GM19324 (cell line): ENCODE results near the gene SLC6A4.

ENCODE experiments used
- ATAC-seq: cut with Tn5 transposase; IDR thresholded peaks from one replicate; pipeline ENCODE4 v1.9.1; 2021; ENCODE audit warnings: mild to moderate bottlenecking, moderate library complexity; ENCODE audit not compliant: unreplicated experiment, low FRiP score

The SLC6A4 gene

DNA sequence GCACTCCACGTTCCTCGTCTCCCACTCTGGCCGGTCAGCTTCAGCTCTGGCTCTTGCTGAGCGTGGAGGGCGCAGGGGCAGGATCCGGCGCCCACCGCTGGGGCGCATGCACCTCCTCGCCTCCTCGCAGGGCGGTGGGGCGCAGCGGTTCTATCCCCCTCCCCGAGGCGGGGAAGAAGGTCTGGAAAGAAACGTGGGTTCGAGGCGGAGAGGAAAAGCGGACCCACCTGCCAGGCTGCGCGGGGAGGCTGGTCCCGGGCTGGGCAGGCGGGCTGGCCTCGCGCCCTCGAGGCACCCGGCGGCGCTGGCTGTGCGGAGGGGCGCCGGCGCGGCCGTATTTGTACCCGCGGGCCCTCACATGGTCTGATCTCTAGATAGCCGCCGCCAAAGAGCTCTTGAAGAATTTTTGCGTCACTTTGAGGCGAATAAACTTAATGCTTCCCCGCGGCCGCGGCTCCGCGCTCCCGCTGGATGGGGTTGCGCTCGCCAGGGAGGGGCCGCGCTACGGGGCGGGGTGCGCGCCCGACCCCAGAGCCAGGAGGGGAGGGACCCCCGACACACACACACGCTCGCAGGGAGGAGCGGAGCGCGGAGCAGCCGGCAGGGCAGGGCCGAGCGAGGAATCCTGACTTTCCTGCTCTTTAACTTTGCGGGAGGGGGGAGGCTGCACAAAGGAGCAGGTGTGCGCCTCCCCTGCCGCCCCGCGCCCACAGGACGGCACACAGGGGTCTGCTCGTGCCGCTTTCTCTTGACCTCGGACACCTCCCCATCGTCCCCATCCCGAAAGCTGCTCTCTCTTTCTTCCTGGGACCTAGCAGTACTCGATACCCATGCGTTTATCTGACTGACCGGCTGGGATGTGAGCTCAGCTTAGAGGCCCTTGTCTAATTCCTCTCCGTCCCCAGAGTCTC is at the start of gene SLC6A4:
Gene SLC6A4, minus strand, starts transcription at position 312 of the 911 bp plus-strand sequence. CDS start 13,739 bp downstream, outside the sequence.
- no peak for ATAC-seq

DNA sequence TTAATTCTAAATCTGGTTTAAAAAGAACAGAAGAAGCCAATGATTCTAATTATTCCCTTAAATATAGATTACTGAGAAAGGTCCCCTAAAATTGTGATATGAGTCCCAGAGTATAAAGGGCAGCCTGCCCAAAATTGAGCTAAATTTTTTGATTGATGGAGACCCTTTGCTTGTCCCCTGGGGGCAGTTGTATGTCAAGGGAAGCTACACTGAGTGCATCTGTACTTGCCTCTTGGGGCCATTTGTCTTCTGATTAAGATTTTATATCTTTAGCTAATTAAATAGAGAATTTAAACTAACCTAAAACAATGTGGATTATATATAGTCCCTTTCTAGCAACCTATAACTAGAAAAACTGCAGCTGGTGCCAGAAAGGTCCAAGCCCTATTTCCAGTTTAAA is 43.7 kb upstream of the SLC6A4 start:
- ATAC-seq: no peak

DNA sequence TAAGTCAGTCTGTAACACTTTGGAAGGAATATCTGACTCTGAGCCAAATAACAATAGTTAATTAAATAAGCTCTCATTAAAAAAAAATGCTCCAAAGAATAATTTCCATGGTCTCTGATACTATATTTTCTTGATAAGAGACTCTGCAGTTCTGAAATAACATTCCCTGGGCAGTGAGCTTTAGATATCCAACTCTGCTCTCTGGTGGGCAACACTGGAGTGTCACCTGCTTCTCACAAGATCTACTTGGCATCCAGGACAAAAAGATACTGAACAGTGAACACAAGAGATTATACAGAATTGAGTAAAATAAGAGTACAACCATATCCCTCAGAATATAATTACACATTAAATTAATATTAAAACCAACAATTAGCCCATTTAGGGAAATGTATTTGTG is 42.5 kb upstream of the SLC6A4 start:
- ATAC-seq: no peak

DNA sequence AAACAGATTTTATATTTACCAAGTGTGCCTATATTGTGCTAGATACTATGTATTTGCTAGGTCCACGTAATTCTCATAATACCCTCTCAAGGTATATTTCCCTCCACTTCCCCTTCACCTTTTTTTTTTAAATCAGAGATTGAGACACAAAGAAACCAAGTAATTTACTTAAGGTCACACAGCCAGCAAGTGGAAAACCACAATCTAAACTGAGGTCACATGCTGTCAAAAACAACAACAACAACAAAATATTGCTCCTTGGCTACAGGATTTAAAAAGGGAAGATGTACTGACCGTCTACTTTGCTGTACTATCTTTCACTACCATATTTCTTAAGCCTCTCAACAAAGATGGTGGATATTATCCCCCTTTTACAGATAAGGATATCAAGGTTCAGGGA is 40.4 kb upstream of the SLC6A4 start:
- no peak for ATAC-seq

DNA sequence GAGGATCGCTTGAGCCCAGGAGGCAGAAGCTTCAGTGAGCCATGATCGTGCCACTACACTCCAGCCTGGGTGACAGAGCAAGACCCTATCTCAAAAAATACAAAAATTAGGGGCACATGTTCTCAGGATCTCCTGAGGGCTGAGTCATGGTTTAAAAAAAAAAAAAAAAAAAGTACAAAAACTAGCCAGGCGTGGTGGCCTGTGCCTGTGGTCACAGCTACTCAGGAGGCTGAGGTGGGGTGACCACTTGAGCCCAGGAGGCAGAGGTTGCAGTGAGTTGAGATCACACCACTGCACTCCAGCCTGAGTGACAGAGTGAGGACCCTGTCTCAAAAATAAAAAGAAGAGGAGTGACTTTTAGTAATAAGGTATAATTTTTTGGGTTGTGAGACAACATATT is 39.4 kb upstream of the SLC6A4 start:
- no peak for ATAC-seq

DNA sequence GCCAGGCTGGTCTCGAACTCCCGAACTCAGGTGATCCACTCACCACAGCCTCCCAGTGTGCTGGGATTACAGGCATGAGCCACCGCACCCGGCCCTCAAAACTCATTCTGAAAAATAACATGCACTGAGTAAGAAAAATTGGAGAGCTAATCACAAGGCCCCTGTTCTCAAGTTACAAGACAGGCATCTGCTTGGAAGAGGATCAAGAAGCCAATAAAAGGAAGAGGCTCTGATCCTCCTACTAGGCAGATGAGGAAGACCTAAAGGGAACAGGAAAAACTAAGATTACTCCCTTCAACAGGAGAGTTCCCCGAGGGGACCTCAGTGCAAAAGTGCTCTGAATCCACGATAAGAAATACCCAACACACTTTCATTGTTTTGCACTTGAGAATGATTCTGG is 37.9 kb upstream of the SLC6A4 start:
- ATAC-seq: no peak

DNA sequence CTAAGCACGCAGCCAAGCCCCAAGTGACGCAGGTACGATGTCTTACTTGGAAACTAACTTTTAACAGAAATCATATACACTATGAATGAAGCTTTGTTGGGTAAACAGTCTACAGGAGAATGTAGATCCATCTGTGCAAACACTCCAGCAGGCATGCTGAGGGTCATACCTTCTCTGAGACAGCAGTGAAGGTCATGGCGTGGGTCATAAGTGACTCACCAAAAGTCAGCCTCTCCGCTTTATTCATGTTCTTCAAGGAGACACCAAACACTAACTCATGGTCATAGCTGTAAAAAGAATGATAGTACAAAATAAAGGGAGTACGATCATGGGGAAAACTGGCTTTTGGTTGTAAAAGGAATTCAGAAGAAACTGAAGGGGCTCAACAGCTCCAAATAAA is 35.6 kb upstream of the SLC6A4 start:
- no peak for ATAC-seq

DNA sequence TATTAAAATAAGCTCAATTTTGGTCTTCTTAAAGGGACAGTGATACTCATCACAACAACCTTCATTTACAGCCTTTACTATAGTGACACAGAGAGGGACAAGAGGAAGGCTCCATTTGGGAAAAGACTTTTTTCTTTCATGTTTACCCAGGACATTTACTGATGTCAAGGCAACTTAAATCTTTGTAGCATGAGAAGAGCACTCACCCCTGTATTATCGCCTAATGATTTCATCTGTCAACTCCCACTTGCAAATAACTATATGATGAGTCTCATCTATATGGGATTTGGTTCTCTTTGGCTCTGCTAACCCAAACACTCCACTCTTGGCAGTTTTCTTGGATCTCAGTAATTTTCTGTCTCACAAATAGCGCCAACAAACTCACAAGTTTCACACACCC is 32.1 kb upstream of the SLC6A4 start:
- no peak for ATAC-seq

DNA sequence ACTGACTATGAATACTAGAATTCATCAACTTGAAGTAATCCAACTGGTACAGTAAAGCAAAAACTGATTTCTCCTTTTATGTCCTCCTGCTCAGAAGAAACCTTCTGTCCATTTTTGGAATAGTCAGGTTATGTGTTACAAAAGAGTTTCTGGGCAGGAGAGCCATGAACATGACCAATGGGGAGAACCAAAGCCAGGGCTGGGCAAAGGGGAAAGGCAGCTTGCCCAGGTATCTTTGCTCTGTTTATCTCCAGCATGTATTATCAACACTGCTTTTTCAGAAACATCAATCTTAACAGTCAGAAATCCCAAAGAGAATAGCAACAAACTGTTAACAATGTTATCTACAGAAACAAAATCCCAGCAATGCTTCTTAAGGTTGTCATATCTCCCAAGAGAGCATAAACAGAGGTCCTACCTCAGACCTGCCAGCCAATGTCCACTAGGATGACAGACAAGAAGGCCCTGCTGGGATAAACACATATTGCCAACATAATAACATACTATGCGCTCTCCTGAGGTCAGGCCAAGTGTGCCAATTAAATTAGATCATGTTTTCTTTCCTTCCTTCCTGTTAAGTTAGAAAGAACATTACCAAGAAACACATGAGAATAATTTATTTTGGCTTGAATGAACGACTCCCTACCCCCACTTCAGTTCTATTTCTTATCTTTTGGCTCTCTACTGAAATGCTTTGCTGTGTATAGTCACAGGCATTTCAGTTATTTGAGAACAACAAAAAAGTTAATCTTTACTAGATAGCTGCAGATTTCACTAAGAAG is 28.2 kb upstream of the SLC6A4 start:
- no peak for ATAC-seq

DNA sequence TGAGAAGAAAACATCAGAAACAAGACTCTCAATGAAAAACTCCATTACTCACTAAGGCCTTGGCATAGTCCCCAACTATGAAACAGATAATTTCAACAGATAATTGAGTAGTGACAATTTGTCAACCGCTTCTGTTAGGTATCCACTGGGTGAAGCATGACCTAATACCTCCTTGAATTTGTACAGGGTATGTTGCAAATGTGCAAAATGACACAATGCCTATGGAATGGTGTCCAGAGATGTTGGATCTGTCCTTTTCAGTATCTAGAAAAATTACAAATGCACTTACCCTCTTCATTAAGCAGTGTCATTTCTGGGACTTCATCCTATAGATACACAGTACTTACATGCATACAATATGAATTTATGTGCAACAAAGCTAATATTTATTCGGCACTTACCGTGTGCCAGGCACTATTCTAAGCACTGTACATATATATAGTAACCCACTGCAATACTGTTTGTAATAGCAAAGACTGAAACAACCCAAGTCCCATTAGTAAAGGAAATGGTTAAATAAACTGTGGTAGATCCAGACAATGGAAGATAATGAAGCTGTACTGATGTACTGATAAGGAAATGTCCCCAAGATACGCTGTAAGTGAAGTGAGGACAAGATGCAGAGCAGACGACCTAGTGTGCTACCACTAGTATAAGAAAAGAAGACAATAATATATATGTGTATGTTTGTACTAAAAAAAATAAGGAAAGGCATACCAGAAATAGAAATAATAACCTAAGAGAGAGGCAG is 21.4 kb upstream of the SLC6A4 start:
- no peak for ATAC-seq

DNA sequence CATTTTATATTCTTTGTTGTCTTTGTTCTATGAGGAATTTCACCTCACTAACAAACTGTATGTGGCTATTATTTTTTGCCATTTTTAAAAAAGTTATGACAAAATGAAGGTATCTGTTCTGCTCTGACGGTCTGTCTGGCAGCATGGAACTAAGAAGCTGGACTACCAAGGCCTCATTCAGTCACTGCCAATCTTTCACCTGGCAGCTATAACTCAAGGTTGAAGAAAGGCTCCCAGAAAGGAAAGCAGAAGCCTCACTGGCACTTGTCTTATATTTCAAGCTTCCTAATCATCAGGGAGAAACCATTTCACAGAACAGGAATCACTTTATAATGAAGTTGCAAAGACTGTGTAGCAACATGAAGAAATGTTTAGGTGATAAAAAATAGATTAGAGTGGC is 18.7 kb upstream of the SLC6A4 start:
- no peak for ATAC-seq

DNA sequence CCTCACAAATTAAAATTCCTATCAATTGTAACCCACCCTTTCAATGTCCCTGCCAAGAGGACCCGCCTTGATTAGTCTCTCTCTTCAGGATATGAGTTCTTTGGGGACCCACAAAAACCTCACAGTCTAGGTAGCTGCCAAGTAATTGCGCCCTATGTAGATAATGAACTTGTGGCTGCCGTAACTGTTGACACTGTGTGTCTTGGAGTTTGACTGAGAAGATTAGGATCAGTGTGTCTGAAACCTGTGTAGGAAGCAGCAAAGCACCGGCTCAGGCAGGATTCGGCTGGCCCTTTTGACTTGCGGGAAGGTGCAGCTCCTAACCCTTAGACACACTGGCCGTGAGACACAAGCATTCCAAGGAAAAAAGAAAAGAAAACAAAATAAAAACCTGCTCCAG is 17.8 kb upstream of the SLC6A4 start:
- no peak for ATAC-seq

DNA sequence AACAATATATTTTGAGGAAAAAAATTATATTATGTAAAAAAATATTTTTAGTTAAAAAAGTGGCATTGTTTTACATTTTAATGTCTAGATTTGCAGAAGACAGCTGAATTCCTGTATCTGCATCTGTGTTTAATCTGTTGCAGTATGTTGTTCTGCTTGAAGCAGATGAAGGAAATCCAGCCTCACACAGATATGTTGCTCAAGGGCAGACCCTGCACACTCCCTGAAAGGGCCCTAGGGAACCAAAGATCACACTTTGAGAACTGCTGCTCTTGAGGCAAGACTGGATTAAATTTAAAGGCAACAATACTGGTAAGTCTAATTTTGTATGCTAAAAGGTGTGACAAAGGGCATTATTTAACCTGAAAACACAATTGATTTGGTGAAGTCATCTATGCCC is 16.4 kb upstream of the SLC6A4 start:
- ATAC-seq: no peak

DNA sequence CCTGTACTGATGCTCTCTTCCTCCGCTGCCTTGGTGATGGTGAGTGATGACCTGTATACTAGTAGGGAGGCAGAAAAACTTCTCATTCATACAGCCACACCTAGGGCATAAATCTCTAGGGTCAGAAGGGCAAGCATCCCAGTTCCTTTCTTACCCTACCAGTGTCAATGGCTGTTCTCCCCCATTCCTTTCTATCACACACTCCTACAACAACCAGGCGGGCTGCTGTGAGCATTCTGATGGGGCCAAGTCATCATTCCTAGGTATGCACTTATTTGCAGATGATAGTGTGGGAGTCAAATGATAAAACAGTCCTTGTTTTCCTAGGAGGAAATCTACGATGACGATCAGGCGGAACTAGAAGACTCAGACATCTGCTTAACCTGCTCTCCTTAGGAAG is 14.0 kb upstream of the SLC6A4 start:
- ATAC-seq: no peak

DNA sequence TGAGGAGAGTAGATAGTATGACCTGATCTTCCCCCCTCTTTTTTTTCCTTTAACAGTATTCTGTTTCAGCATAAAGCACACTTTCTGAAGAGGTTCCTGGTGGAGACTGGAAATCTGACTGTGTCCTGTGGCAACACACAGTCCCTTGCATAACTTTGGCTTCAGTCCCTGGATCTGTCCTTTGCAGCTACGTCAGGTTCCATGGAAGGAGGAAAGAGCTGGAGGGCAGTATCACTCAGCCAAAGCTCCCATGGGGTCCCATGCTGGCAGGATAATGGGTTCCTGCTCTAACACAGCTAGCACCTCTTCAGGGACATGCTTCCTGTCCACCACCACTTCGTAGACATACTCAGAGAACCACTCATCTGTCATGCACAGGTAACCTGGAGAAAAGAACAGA is 13.3 kb upstream of the SLC6A4 start:
- no peak for ATAC-seq

DNA sequence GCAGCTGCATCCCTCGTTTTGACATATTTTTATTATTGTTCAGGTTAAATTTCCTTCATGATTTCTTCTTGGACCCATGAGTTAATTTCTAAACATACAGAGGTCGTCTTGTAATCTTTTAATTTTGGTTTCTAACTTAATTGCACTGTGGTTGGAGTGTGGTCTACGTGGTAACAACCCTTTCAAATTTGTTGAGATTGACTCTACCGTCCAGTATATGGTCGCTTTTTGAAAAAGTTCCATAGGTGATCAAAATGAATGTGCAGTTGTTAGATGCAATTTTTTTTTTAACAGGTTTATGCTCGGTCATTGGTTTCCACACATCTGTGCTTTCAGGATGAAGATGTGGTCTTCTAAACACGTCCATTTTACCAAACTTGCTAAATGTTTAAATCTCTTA is 11.0 kb upstream of the SLC6A4 start:
- ATAC-seq: no peak

DNA sequence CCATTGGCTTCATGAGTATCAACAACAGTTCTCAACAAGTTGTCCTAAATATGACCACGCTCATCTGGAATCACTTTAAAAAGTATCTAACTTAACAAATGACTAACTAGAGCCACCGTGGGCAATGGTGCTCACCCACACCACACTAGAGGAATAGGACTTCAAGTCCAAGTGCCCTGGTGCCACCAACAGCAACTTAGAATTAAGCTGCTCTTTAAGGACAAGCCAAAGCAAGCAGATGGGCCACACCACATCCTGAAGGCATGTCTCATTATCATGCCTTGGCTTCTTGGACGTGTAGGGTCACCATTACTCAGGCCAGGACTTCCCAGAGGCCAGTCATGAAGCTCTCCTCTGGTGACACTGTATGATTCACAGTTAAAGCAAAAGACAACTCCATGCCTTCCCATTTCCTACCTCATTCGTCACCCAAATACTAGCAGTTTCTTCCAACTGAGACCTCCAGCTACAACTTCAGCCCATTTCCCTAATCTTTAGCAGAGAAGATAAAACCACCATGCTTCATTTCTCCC is 9.4 kb upstream of the SLC6A4 start:
- ATAC-seq: no peak

DNA sequence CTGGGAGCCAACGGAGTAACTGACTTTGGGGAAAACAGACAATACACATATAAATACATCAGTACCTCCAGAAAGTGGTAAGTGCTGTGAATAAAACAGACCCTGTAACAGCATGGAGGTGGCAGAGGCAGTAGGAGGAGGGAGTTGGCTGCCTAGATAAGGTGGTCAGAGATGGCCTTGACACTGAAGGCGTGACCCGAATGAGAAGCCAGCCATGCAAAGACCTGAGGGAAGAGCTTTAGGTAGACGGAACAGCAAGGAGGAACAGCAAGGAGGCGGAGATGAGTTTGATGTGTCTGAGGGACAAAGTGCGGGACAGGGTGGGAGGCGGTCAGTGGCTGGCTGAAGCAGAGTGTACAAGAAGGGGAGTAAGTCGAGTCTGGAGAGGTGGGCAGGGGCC is 8.1 kb upstream of the SLC6A4 start:
- ATAC-seq: no peak

DNA sequence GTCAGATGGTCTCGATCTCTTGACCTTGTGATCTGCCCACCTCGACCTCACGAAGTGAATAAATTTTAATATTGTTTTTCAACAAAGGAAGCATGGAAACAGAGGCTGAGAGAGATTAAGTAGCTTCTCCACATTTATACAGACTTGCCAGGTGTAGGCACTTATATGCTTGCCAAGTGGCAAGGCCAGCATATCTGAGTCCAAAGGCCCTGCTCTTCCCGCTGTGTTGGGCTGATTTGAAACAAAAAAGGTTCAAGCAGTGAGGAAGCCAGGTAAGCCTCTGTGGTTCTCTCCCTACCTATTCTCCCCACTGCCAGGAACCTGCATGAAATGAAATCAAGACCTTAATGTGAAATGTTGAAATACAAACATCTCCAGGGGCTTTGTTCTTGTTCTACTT is 7.5 kb upstream of the SLC6A4 start:
- no peak for ATAC-seq

DNA sequence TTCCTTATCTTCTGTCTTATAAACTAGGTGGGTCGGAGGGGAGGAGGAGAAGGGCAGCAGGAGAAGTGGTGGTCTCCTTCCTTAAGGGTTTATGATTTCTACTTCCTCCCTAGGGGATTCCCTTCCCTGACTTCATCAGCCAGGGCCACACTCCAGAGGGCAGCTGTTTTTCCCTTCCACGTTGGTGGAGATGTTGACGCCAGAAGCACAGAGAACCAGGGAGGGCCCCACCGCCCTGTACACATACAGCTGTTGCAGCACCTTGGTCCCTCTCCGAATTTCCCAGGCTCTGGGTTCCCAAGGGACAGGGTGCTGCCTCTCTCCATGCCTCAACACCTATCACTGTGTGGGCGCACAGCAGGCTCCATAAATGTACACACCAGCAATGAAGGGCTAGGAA is 5.6 kb upstream of the SLC6A4 start:
- ATAC-seq: no peak

DNA sequence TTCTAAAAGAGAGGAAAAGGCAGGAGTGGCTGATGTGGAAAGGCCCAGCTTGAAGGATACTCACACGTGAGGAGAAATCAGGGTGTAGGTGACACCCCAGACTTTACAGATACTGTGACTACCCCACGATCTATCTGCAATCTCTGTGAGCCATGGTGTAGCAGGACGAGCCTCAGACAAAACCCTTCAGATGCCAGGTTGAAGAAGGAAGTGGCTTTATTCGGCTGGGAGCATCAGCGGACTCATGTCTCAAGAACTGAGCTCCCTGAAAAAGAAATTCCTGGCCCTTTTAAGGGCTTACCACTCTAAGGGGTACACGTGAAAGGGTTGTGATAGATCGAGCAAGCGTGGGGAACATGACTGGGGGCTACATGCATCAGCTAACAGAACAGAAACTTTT is 4.7 kb upstream of the SLC6A4 start:
- no peak for ATAC-seq
